HCT116 (cell line): Measurements from ENCODE around the gene TIMP3.

ENCODE experiments used
- CEBPB ChIP-seq: IDR thresholded peaks from 2 replicates; pipeline ENCODE4 v1.6.1; 2012; ENCODE audit warnings: low read depth
- EZH2phosphoT487 ChIP-seq: fragments of 200-600 bp; IDR thresholded peaks from 2 replicates; pipeline ENCODE4 v1.6.1; 2018; ENCODE audit warnings: antibody characterized with exemption, borderline replicate concordance
- FOSL1 ChIP-seq: IDR thresholded peaks from 2 replicates; pipeline ENCODE4 v1.6.1; 2012; ENCODE audit warnings: low read depth
- JUND ChIP-seq: IDR thresholded peaks from 2 replicates; pipeline ENCODE4 v1.6.1; 2012
- ZFX ChIP-seq: fragments of 450-650 bp; IDR thresholded peaks from 2 replicates; pipeline ENCODE4 v1.6.1; 2017
- TF ChIP-seq, protein P1 (sequence below): IDR thresholded peaks from 2 replicates; pipeline ENCODE4 v1.6.1; 2011; ENCODE audit warnings: mild to moderate bottlenecking, low read length, moderate library complexity; ENCODE audit not compliant: insufficient replicate concordance; ENCODE audit errors: extremely low read depth
- TF ChIP-seq, protein P2 (sequence below), 3 experiments: fragments of 200-600 bp in 1 of 3; sonication (generic) in 1 of 3; IDR thresholded peaks in 2 of 3; conservative IDR thresholded peaks in 1 of 3; 2 replicates each; pipeline ENCODE4 v1.5.1; 2012 to 2017; ENCODE audit warnings: low read depth in 2 of 3, low read length in 2 of 3, antibody characterized with exemption in 1 of 3, borderline replicate concordance in 1 of 3, control low read depth in 1 of 3, mild to moderate bottlenecking in 1 of 3, mixed read lengths in 1 of 3, mixed run types in 1 of 3, moderate library complexity in 1 of 3; ENCODE audit not compliant: insufficient read depth in 1 of 3

DNA sequence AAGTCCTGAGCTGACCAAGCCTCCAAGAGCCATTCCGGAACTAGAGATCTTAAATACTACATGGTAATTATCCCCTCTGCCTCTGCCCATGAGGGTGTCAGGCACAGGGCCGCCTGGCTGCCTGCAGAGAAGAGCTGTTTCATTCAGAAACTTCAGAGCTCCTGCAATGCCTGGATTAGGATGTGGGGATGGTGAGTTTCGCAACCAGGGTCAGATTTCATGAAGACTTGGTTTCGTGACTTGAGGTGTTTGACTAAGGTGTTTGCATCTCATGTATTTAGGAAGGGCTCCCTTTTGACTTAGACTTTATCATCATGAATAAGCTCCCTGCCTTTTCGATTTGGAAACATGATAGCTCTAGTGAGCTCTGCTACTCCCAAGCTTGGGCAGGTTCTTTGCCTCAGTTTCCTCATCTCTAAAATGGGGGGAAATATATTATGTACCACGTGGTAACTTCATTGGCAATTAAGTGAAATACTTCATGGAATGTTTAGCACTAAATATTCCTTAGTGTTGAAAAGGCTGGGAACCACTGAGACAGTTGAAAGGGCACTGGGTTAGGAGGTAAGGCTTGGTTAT, 9.1 kb downstream of the TIMP3 start:
- TF ChIP-seq FOSL1 (no peak), JUND (no peak), ZFX (no peak), CEBPB (no peak), EZH2phosphoT487 (no peak)
- TF ChIP-seq, protein P1, sequence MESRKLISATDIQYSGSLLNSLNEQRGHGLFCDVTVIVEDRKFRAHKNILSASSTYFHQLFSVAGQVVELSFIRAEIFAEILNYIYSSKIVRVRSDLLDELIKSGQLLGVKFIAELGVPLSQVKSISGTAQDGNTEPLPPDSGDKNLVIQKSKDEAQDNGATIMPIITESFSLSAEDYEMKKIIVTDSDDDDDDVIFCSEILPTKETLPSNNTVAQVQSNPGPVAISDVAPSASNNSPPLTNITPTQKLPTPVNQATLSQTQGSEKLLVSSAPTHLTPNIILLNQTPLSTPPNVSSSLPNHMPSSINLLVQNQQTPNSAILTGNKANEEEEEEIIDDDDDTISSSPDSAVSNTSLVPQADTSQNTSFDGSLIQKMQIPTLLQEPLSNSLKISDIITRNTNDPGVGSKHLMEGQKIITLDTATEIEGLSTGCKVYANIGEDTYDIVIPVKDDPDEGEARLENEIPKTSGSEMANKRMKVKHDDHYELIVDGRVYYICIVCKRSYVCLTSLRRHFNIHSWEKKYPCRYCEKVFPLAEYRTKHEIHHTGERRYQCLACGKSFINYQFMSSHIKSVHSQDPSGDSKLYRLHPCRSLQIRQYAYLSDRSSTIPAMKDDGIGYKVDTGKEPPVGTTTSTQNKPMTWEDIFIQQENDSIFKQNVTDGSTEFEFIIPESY, result no peak
- TF ChIP-seq, protein P2, sequence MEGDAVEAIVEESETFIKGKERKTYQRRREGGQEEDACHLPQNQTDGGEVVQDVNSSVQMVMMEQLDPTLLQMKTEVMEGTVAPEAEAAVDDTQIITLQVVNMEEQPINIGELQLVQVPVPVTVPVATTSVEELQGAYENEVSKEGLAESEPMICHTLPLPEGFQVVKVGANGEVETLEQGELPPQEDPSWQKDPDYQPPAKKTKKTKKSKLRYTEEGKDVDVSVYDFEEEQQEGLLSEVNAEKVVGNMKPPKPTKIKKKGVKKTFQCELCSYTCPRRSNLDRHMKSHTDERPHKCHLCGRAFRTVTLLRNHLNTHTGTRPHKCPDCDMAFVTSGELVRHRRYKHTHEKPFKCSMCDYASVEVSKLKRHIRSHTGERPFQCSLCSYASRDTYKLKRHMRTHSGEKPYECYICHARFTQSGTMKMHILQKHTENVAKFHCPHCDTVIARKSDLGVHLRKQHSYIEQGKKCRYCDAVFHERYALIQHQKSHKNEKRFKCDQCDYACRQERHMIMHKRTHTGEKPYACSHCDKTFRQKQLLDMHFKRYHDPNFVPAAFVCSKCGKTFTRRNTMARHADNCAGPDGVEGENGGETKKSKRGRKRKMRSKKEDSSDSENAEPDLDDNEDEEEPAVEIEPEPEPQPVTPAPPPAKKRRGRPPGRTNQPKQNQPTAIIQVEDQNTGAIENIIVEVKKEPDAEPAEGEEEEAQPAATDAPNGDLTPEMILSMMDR (IDR thresholded peaks at IDR 0.05 in 2 of 3, conservative IDR thresholded peaks at IDR 0.05 in 1 of 3; ENCODE audit: borderline replicate concordance in 1 of 3, insufficient read depth in 1 of 3, low read depth in 2 of 3, low read length in 2 of 3), result no peak
